IPS DF 6.9 (cell line): ENCODE data around the gene RNF10.
"Not testable (repeated sequence)": the region's sequence is repeated elsewhere in the genome, so short reads cannot be mapped to it uniquely, and the experiment has no call there.

Experiments used
- DNase-seq: peaks from one replicate; pipeline ENCODE4 v3.0.0-alpha.2; 2013; ENCODE audit warnings: low read depth, low spot score
- H3K27ac ChIP-seq: one replicate; pipeline ENCODE4 v1.5.1; 2013; ENCODE audit warnings: low read length, control low read depth
- H3K27me3 ChIP-seq: 2 replicates; pipeline ENCODE4 v1.6.1; 2013; ENCODE audit warnings: mild to moderate bottlenecking, low read length; ENCODE audit not compliant: control insufficient read depth, insufficient read depth
- H3K36me3 ChIP-seq: 2 replicates; pipeline ENCODE4 v1.6.1; 2013; ENCODE audit warnings: low read length; ENCODE audit not compliant: control insufficient read depth, insufficient read depth
- H3K4me1 ChIP-seq: 2 replicates; pipeline ENCODE4 v1.6.1; 2013; ENCODE audit warnings: low read length; ENCODE audit not compliant: control insufficient read depth, insufficient read depth
- H3K4me3 ChIP-seq: 2 replicates; pipeline ENCODE4 v1.5.1; 2013; ENCODE audit warnings: mild to moderate bottlenecking, low read length
- H3K9me3 ChIP-seq: 2 replicates; pipeline ENCODE4 v1.6.1; 2013; ENCODE audit warnings: low read length, inconsistent platforms; ENCODE audit not compliant: control insufficient read depth, insufficient read depth
- WGBS: extraction: QIAGEN DNeasy Blood & Tissue Kit; methylation state at CpG from one replicate; pipeline ENCODE4 v1.1.7; 2013; ENCODE audit warnings: mixed read lengths, missing lambda C conversion rate; ENCODE audit not compliant: insufficient read length, insufficient coverage; 5-methylcytosine and 5-hydroxymethylcytosine counted together

RNF10 gene

DNA sequence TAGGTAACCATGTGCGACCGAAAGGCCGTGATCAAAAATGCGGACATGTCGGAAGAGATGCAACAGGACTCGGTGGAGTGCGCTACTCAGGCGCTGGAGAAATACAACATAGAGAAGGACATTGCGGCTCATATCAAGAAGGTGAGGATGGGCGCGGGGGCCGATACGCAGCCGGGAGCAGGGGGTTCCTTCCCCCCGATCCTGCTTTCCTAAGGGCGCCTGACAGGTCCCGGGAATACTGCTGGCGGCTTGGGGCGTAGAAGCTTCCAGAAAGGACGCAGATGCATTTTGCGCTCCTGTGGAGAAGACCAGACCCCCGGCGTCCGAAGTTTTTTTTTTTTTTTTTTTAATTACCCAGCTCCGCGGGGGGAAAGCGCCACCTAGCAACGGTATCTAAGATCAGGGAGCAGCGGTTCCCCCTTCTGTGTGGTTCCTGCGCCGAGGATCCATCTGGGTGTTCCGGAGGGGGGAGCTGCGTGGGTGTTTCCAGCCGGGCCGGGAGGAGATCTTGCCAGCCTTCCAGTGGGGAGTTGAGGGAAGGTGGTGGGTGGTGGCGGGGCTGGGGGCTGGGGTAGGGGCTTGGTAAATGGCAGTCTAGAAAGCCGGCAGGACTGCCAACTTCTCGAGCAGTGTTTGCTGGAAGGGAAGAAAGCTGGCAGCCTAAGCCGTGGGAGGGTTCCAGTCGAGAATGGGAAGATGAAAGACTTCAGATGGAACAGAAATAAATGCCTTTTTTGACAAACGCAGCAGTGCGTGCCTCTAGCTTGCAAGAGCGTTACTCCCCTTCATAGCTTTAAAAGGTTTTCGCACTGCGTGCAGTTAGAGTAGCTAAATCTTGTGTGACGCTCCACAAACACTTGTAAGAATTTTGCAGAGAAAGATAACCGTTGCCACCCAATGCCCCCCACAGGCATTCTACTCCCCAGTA, 37.5 kb upstream of the RNF10 start:
- no peak for DNase-seq
- Histone ChIP-seq H3K4me3 (peak overlapping the region; percentile 77), H3K36me3 (peaks cover 5% of the 10 kb centered on the region; the same call in 1 of the 2 replicates), H3K27me3 (no peaks in the 10 kb centered on the region), H3K4me1 (no peaks in the 10 kb centered on the region), H3K9me3 (no peaks in the 10 kb centered on the region), H3K27ac (no peak overlapping the region)
- WGBS = no CpG with 5 or more reads among the region's 47 CpGs

DNA sequence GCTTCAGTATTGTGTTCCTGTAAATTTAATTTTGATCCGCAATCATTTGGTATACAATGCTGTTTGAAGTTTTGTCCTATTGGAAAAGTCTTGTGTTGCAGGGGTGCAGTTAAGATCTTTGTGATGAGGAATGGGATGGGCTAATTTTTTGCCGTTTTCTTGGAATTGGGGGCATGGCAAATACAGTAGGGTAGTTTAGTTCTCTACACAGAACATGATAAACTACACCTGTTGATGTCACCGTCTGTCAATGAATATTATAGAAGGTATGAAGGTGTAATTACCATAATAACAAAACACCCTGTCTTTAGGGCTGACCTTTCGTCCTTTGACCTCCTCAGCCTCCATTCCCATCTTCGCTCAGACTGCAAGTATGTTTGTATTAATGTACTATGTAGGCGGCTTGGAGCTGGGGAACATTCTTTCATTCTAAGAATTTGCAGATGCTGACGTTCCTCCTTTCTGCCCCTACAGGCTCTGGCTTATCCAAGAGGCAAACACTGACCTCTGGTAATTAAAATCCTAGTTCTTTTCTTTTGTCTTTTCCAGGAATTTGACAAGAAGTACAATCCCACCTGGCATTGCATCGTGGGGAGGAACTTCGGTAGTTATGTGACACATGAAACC, 36.5 kb upstream of the RNF10 start:
- H3K9me3 ChIP-seq = no peaks in the 10 kb centered on the region
- H3K4me1 ChIP-seq = no peaks in the 10 kb centered on the region
- H3K27ac ChIP-seq = no peak overlapping the region
- H3K36me3 ChIP-seq = peaks cover 5% of the 10 kb centered on the region; the same call in 1 of the 2 replicates
- no peak for DNase-seq
- no CpG with 5 or more reads among the region's 9 CpGs for WGBS
- peak overlapping the region; percentile 77; the same call in 1 of the 2 replicates for H3K4me3 ChIP-seq
- H3K27me3 ChIP-seq = no peaks in the 10 kb centered on the region

DNA sequence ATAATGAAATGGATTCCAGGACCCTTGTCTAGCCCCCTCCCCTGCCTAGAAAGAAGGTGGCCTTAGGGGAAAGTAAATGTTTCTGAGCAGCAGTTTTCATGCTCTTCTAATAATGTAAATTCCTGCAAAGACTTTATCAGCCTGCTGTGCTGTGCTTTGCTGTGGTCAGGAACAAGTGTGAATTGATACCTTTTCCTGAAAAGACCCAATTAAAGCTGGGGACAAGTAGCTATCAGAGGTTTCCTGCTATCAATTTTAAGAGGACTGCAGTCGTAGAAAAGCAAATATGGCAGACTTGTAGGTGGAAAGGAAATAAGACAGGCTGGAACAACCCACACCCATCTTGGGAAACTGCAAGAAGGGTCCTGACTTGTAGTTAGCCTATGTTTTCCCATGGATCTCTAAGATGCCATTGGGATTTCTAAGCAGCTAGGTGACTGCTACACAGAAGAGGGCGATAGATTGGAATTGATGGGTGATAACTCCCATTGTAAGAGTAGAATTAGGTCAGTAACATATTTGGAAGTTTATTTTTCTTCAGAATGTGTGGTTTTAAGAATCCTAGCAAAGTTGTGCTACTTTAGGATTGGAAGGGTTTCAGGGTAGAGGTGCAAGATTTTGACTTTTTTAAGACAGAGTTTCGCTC, 35.2 kb upstream of the RNF10 start:
- peaks cover 5% of the 10 kb centered on the region; the same call in 1 of the 2 replicates for H3K36me3 ChIP-seq
- no peak for DNase-seq
- H3K4me3 ChIP-seq = no peak overlapping the region

DNA sequence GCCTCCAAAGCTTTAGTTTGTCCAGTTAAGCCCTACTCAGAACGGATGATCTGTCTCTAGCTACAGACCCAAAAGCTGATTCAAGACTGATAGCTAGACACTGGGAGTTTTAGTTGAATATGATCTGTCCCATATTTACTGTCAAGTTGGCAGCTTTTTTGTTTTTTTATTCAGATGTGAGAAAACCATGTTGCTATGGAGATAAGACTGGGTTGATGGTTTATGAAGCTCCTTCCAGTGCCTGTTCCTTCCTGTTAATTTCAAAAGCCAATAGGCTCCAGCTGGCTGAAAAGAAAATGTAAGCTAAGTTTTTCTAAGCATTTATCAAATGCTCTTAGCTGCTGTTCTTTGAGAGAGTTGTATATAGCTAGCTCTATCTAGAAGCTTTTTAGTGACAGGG, 33.6 kb upstream of the RNF10 start:
- Histone ChIP-seq H3K9me3 (no peaks in the 10 kb centered on the region), H3K27ac (no peak overlapping the region), H3K4me3 (no peak overlapping the region), H3K36me3 (peaks cover 5% of the 10 kb centered on the region; the same call in 1 of the 2 replicates), H3K4me1 (peaks cover 2% of the 10 kb centered on the region; the same call in 1 of the 2 replicates), H3K27me3 (no peaks in the 10 kb centered on the region)
- DNase-seq = no peak
- WGBS = no CpG with 5 or more reads among the region's 1 CpG

More for the DNA sequence above, 35.2 kb upstream of the RNF10 start:
- Histone ChIP-seq H3K4me1 (no peaks in the 10 kb centered on the region), H3K27me3 (no peaks in the 10 kb centered on the region), H3K9me3 (no peaks in the 10 kb centered on the region), H3K27ac (no peak overlapping the region)
- WGBS = no CpG with 5 or more reads among the region's 3 CpGs

DNA sequence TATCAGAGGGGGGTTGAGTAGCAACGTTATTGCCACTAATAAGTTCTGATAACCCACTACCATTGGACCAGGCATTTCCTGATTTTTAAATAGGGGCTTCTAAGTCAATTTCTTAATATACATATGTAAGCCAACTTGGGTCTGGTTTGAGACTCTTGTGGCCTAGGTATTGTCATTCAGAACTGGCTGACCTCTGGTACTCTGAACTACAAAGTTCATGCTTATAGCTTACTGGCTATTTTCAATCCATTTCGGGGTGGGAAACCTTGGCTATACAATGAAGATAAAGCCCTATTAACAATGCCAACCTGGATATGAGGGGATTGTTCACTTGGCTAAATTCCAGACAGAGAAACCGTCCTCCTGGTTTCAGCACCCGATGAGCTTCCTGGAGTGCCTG, 29.6 kb upstream of the RNF10 start:
- Histone ChIP-seq H3K27ac (no peak overlapping the region), H3K4me3 (no peak overlapping the region), H3K4me1 (peaks cover 2% of the 10 kb centered on the region; the same call in 1 of the 2 replicates), H3K27me3 (no peaks in the 10 kb centered on the region), H3K9me3 (no peaks in the 10 kb centered on the region), H3K36me3 (peaks cover 3% of the 10 kb centered on the region; the same call in 1 of the 2 replicates)
- no CpG with 5 or more reads among the region's 4 CpGs for WGBS
- no peak for DNase-seq

DNA sequence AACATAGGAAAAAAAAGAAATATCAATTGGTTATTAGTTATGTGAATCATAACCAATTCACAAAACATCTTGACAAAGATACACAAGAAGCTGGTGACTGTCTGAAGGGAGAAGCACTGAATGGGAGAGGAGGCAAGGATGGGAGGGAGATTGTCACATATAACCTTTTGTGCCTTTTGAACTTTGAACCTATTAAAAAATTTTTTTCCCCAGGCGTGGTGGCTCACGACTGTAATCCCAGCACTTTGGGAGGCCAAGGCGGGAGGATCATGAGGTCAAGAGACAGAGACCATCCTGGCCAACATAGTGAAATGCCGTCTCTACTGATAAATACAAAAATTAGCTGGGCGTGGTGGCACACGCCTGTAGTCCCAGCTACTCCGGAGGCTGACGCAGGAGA, 25.6 kb upstream of the RNF10 start:
- no CpG with 5 or more reads among the region's 8 CpGs for WGBS
- H3K4me3 ChIP-seq = no peak overlapping the region

DNA sequence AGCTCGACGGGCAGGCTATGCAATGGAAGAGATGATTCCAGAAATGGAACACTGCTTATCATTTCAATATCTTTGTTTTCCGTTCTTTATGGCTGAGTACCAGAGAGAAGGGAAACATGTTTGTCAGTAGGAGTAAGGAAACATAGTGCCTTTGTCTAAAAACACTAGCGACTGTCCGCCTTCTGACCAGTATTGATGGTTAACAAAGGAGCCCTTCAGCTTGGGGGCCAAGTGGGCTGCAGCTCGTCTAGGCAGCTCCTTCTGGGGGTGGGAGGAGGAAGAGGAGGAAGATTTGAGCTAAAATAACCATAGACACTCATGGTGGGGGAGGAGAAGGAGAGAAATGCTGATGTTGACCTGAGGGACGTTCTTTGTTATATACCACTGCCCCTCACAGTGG, 20.2 kb upstream of the RNF10 start:
- Histone ChIP-seq H3K9me3 (no peaks in the 10 kb centered on the region), H3K4me1 (no peaks in the 10 kb centered on the region), H3K27ac (no peak overlapping the region), H3K36me3 (peaks cover 16% of the 10 kb centered on the region; the same call in 1 of the 2 replicates), H3K27me3 (no peaks in the 10 kb centered on the region), H3K4me3 (no peak overlapping the region)
- no peak for DNase-seq
- WGBS = no CpG with 5 or more reads among the region's 7 CpGs

More for the DNA sequence above, 25.6 kb upstream of the RNF10 start:
- Histone ChIP-seq H3K9me3 (no peaks in the 10 kb centered on the region), H3K36me3 (peaks cover 6% of the 10 kb centered on the region; the same call in 1 of the 2 replicates), H3K27me3 (no peaks in the 10 kb centered on the region), H3K27ac (no peak overlapping the region), H3K4me1 (peaks cover 2% of the 10 kb centered on the region; the same call in 1 of the 2 replicates)
- DNase-seq = no peak

DNA sequence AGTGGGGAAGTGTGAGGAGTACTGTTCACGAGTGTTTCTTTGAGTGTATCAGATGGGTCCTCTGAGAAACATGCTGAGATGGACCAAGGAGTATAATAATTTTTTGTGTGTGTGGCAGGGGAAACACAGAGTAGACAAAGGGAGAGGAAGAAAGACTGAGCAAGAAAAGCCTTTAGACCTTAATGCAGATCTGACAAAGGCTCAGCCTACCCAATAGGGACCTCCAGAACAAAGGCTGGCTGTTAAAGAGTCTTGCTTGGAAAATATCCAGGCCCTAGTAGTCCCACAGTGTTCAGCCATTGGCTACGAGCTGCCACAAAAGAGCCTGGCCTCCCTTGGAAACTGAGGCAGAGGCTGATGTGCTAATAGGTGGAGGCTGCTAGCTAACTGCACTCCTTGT, 18.7 kb upstream of the RNF10 start:
- H3K36me3 ChIP-seq = peaks cover 13% of the 10 kb centered on the region; the same call in 1 of the 2 replicates
- no CpG with 5 or more reads among the region's 2 CpGs for WGBS
- H3K27me3 ChIP-seq = no peaks in the 10 kb centered on the region
- DNase-seq = no peak
- H3K9me3 ChIP-seq = no peaks in the 10 kb centered on the region
- H3K4me1 ChIP-seq = no peaks in the 10 kb centered on the region
- no peak overlapping the region for H3K4me3 ChIP-seq
- no peak overlapping the region for H3K27ac ChIP-seq

DNA sequence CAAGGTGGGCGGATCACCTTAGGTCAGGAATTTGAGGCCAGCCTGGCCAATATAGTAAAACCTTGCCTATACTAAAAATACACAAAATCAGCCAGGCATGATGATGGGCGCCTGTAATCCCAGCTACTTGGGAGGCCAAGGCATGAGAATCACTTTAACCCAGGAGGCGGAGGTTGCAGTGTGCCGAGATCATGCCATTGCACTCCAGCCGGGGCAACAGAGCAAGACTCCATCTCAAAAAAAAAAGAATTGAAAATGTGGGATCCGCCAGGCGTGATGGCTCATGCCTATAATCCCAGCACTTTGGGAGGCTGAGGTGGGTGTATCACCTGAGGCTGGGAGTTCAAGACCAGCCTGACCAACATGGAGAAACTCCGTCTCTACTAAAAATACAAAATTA, 14.8 kb upstream of the RNF10 start:
- no CpG with 5 or more reads among the region's 8 CpGs for WGBS
- not testable (repeated sequence) for H3K27me3 ChIP-seq

DNA sequence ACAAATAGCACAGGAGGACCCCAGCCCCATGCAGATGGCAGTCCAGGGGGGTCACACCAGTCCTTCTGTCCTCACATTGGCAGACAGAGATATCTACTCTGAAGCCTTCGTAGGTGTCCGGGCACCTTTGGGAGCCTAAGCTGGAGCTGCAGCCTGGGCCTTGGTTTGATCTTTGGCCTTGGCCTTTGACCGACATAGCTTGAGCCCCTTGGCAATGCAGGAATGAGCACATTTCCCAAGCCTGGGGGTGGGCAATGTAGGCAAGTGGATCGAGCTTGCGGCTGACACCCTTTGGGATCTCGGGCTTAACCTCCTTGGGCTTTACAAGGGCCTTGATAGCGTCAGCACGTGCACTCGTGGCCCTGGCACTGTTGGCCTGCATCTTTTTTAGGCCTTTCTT, 11.6 kb upstream of the RNF10 start:
- Histone ChIP-seq H3K9me3 (no peaks in the 10 kb centered on the region), H3K4me1 (no peaks in the 10 kb centered on the region), H3K36me3 (no peaks in the 10 kb centered on the region), H3K4me3 (no peak overlapping the region), H3K27ac (no peak overlapping the region), H3K27me3 (no peaks in the 10 kb centered on the region)
- WGBS = no CpG with 5 or more reads among the region's 9 CpGs
- no peak for DNase-seq

More for the DNA sequence above, 14.8 kb upstream of the RNF10 start:
- H3K4me3 ChIP-seq, H3K4me1 ChIP-seq, DNase-seq, H3K9me3 ChIP-seq, H3K27ac ChIP-seq: not testable (repeated sequence)
- peaks cover 13% of the 10 kb centered on the region; the same call in 1 of the 2 replicates for H3K36me3 ChIP-seq
